GM19438 (cell line): ENCODE measurements around the gene C6orf163.
A peak's percentile ranks its signal among the peaks of the same experiment; 100 is the strongest.
"Not testable (repeated sequence)": the region's sequence is repeated elsewhere in the genome, so short reads cannot be mapped to it uniquely, and the experiment has no call there.

ENCODE experiments used
- ATAC-seq: cut with Tn5 transposase; IDR thresholded peaks from one replicate; pipeline ENCODE4 v1.9.1; 2021; ENCODE audit warnings: low read depth; ENCODE audit not compliant: unreplicated experiment

C6orf163 gene

DNA sequence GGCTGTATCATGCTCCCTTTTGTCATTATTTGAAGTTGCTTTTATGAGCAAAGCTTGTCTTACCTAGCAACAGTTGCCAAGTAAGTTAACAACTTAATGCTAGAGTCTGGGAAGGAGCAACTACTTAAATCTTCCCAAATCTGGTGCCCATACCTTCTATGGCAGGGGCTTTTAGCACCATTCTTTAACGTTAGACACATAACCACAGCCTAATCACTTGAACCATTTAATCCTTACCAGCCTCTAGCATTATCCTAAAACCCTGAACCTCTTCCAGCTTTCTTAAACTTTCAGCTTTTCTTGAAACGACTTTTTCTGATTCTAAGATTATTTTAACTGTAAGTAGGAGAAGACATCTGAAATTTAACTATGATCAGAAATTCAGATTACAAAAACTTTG, at the start of gene C6orf163:
Gene C6orf163, plus strand, starts transcription at position 83 of the 400 bp plus-strand sequence. Its CDS starts 287 bp downstream, at position 370.
- no peak for ATAC-seq

DNA sequence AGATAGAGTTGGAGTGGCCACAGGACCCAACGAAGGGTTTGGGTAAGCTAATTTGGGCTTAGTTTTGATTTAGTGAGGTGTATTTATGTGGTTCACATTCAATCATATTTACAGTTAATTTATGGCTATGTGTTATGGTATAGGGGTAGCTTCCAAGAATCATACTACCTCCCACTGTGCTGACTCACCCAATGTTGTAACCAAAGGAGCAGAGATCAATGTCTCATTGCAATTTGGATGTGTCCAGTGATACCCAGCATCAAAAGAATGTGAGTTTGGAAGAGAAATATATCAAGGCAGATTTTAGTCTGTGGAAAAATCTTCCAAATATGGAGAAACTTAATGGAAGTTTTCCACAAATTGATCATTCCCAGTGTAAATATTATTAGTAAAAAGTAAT, 47.5 kb upstream of the C6orf163 start:
- no peak for ATAC-seq

DNA sequence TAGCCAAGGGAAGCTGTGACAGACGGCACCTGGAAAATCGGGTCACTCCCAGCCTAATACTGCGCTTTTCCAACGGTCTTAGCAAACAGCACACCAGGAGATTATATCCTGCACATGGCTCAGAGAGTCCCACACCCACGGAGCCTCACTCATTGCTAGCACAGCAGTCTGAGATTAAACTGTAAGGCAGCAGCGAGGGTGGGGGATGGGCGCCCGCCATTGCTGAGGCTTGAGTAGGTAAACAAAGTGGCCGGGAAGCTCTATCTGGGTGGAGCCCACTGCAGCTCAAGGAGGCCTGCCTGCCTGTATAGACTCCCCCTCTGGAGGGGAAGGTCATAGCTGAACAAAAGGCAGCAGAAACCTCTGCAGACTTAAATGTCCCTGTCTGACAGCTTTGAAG, 43.3 kb upstream of the C6orf163 start:
- ATAC-seq: not testable (repeated sequence)

DNA sequence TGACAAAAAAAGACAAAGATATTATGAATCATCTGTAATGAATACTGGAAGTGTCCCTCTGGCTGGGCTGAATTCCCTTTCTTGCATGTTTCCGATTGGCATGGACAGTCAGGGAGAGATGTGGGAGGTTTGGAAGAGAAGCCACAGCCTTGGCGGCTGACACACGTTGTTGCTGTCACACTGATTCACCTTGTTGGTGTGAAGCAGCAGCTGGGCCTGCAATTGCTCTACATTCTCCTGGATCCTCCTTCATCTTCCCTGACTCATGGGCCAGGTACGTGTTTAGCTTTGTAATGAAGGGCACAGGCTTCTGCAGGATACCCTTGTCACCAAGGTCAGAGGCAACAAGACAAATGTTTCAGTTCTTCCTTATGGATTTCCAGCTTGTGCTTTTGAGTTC, 35.6 kb upstream of the C6orf163 start:
- ATAC-seq: no peak

DNA sequence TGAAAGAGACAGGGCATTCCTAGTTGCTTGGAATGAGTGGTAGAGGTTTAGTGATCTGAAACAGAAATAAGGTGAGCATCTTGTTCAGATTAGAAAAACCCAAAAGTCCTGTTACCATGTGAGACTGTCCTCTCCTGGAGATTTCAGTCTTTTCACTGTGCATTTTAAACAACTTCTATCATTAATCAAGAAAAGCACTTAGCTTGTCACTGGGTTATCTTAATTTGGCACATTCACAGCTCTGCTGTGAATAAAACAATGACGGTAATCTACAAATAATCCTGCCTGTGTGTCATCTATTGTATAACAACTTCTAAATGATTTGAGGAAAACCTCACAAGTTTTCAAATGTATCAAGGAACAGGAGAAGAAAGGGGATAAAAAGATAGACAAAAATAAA, 31.8 kb upstream of the C6orf163 start:
- ATAC-seq: no peak

DNA sequence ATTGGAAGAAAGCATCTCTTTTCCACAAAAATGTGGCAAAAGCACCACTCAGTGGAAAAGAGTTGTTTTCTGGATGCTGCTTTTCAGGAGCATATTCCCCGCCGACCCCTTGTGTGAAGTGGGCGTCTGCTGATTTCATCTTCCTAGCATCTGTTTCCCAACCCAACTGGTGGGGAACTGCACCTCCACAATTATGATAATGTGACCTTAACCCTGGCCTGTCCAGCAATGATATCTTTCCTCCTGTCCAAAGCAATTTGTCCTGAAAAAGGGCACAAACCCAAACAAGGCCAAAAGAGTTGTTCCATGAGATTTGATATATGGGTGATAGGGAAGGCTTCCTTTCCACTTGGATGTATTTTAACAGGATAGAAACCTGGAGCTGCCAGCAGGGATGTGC, 29.5 kb upstream of the C6orf163 start:
- ATAC-seq: no peak

DNA sequence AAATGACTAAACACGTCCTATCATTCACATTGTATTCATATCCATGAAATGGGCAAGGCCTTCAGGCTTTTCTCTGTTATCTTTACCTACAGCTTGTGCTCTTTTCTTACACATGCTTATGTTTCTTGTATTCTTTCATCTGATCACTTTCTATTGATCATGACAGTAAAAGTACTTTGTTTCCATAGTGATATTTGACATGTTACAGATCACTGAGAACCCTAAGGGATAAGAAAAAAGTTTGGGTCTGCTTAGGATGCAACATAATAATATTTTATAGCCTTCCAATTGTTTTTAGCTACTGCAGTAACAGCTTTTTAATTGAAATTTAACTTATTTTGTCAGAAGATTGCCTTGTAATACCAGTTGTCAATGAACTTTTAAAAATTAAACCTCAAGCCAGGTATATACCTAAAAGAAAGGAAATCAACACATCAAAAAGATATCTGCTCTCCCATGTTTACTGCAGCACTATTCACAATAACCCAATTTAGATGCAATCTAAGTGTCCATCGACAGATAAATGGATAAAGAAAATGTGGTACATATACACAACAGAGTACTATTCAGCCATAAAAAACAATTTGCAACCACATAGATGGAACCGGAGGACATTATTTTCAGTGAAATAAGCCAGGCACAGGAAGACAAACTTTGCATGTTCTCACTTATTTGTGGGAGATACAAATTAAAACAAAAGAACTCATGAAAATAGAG, 25.2 kb upstream of the C6orf163 start:
- ATAC-seq: no peak

DNA sequence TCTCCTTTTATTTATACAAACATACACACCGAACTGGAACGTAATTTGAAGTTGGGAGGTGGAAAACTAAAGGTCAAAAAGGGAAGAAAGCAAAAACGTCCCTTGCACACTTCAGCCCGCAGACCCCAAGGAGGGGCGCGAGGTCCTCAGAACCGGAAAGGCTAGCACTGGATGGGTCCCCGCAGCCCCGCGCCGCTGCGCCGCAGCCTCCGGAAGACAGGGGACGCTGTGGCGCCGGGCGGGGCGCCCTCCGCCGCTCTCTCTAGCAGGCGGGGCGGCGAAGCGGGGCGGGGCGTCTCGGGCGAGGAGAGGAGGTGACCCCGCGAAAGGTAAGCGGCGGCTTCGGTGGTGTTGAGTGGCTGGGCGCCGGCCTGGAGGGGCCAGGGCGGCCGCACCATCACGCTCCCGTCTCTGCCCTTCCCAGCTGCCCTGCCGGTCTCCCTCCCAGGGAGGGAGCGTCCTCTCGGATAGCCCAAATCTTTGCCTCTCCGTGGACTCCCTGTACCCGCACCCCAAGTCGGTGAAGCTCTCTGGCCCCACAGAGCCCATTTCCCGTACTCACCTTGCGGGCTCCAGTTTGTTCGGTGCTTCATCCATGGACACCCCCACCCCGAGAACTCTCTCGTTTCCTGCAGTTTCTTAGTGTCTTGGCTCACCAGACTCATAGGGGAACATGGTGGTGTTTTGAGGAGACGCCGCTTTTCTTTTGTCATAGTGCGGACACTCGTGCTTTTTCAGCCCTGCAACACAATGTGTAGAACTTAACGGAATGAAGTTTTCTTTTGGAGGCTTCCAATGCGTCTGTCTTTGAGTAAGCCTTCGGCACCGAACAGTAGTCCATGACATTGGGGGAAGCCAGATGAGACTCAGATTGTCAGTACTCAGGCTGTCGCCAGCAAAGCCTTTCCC, 22.1 kb upstream of the C6orf163 start, which contains the start of gene SMIM8:
Gene SMIM8, plus strand, starts transcription at position 285 of the 909 bp plus-strand sequence. CDS start 14,444 bp downstream, outside the sequence.
- peak; percentile 100 for ATAC-seq

DNA sequence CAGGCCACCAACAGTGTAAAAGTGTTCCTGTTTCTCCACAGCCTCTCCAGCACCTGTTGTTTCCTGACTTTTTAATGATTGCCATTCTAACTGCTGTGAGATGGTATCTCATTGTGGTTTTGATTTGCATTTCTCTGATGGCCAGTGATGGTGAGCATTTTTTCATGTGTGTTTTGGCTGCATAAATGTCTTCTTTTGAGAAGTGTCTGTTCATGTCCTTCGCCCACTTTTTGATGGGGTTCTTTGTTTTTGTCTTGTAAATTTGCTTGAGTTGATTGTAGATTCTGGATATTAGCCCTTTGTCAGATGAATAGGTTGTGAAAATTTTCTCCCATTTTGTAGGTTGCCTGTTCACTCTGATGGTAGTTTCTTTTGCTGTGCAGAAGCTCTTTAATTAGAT, 20.7 kb upstream of the C6orf163 start:
- not testable (repeated sequence) for ATAC-seq

DNA sequence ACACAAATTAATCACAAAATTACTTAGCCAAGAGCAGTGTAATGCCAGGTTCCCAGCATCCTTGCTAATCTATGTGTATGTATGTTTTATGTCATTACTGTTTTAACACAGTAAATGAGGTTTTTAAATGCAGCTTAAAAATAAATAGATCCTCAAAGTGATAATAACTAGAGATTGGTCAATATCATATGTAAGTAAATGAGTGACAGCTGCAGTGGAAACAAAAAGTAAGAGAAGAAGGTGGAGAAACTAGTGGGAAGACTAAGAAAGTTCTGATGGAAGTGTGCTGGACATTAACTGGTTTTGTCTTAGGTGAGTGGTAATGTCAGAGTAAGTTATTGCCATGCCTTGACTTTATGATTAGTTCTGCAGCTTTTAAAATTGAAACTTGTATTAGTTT, 13.7 kb upstream of the C6orf163 start:
- no peak for ATAC-seq

DNA sequence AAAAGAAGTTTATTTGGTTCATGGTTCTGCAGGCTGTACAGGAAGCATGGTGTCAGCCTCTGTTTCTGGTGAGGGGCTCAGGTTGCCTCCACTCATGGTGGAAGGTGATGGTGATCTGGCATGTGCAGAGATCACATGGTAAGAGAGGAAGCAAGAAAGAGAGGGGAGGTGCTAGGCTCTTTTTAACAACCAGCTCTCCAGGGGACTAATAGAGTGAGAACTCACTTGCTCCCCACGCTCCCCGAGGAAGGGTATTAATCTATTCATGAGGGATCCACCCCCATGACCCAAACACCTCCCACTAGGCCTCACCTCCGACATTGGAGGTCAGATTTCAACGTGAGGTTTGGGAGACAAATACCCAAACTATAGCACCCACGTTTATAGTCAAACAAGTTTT, 11.6 kb upstream of the C6orf163 start:
- ATAC-seq: no peak

DNA sequence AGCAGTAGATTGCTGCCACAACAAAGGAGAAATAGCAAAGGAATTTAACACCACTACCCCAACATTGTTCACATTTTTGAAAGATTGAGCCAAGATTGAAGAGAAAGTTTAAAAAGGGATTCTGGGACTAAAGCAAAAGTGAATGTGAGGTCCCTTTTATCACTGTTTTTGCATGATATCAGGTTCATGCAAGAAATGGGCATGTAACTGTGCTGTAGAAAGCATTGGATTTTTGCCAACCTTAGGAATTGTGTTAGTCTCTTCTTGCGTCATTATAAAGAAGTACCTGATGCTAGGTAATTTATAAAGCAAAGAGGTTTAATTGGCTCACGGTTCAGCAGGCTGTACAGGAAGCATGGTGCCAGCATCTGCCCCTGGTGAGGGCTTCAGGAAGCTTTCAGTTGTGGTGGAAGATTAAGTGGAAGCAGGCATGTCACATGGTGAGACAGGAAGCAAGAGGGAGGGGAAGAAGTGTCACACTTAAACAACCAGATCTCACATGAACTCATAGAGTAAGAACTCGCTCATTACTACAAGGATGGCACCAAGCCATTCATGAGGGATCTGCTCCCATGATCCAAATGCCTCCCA, 10.9 kb upstream of the C6orf163 start:
- ATAC-seq: no peak

DNA sequence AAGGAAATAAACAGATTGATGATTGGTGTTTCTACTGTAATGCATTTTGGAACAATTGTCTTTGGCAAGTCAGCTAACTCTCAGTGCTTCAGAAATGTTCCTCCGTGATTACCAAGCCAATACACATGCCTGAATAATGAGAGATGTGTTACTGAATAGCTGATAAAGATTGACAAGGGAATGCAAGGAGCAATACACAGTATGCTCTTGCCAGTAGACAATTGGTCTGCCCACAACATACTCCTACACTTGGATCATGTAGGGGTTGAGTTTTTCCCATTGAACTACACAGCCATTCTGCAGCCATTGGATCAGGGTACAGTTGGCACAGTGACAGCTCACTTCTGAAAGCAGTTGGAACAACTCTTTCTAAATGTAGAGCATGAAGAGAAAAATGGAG, 9.9 kb upstream of the C6orf163 start:
- ATAC-seq: no peak

DNA sequence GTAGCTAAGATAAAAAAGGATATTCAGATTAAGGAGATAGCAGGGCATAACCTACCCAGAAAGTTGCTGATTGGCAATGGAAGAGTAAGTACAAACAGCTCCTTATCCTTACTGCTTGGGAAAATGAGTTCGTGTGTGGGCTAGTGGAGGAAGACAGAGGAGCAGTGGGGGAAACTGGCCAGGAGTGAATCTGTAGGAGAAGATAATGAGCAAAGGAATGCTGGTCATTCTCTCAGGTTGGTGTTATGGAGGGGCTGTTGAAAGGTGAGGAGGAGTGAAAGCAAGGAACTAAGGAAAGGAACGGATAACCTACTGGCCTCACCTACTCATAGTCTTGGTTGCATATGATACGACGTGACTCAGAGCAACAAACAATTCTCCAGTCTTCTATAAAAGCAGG, 8.2 kb upstream of the C6orf163 start:
- no peak for ATAC-seq

DNA sequence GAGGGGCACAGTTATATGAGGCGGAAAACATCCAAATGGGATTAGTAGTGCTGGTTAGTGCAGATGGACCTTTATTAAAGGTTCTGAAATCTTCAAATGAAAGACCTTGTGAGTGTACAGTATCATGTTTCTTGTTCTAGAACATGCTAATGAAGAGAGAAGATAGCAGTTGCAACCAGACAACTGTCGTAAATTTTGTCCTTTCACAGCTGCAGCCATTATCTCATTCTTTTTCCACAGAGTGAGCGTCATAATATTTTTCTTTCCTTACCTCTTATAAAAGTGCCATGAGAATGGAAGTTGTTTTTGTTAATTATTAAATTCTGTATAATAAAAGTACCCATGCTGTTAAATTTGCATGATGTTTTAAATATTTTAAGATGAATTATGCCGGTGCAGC, 4.4 kb upstream of the C6orf163 start:
- ATAC-seq: no peak

DNA sequence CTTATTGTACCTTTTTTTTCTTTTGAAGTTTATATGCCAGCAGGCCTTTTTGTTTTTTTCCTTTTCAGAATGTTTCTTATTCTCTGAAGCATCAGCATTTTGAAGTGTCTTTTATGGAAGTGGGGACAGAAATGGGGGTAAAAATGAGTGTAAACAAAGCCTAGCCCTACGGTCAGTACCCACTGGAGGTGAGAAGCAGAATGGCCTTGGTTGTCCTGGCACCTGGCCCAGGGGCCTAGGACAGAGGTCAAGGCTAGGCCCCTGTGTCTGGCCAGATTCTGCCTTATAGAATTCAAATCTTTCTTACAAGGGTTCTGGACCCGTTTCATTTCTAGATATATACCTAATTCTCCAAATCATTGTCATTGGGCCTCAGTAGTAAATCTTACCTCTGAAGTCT, 3.5 kb upstream of the C6orf163 start:
- no peak for ATAC-seq

DNA sequence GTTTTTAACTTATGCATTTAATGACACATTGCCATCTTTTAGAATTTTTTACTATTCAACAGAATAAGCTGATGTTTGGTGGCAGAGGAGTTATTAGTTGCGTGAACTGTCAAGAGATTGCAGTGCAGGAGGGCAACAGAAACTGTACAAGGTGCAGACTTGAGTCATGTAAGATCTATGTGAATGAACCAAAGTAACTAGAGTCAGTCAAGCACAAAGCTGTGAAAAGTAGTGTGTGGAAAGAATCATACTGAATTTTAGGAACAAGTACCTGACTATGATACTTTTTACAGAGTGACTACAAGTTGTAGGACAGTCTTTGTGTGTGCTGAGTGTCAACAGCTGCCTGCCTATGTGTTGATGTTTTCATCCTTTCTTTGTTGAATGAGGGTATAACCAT, 2.7 kb upstream of the C6orf163 start:
- ATAC-seq: no peak

DNA sequence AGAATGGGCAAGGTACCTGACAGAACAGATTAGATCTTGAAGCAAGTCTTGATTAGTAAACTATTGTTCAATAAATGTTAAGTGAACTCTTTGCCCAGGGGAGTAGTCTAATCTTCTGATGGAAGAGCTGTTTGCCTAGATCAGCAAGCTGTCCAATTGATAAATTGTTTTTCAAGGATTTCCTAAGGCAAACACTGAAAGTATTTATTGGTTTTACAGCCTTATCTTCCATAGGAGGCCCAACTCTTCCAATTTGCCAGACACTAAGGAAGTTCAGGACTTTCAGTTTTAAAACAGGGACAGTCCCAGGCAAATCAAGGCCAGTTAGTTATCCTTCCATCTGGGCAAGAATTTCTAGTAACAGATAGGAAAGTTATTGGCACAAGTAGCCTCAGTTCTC, 1.8 kb upstream of the C6orf163 start:
- ATAC-seq: no peak

DNA sequence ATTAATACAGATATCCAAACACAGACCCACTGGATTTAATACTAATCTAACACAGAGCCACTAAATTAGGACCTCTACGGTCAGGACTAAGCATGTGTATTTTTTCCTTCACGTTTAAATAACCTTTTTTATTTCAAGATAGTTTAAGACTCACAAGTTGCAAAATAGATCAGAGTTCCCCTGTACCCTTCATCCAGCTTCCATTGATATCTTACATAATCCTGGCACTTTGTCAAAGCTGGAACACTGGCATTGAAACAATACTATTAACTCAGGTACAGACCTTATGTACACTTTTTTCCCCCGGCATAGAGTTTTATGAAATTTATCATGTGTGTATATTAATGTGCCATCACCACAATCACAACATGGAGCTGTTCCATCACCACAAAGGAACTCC, 2.1 kb downstream of the C6orf163 start:
- ATAC-seq: no peak

DNA sequence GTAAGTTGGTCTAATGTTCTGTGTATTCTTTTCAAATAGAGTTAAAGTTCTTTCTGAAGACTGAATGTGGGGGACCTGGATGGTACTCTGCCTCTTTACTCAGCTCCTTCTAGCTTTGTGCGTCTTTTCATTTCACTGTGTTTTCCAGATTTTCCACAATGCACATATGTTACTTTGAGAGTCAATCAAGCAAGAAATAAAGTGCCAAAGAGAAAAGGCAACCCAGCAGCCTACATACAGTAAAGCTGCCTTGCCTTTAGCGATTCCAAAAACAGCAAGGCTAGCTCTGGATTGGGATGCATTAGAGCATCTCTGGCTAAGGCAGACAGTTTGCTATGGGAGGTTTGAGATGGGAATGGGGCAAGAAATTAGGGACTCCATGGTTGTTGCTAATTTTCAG, 5.3 kb downstream of the C6orf163 start:
- no peak for ATAC-seq

DNA sequence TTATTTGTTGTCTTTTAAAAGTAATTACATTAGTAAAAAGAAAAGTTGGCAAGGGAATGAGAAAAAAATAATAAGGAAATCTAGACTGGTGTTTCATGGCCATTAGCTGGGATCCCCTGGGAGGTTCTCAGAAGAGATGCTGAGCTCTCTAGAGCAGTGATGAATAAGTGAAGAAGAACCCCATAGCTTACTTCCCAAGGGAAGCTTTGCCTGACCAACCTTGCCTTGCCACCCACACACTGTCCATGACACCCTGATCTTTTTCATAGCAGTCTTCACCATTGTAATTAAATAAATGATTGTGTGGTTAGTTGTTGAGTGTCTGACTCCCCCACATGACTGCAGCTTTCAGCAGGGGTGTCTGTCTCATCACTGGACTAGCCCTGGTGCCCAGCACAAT, 5.9 kb downstream of the C6orf163 start:
- no peak for ATAC-seq
